Adipose tissue (tissue), 3 donors: ENCODE data around the gene CABCOCO1. TPM values are rescaled to one million over a fixed set of nuclear protein-coding genes. Genes with fewer than 3 reads are reported as not detected.

Experiments
- H3K27ac ChIP-seq: one replicate; pipeline ENCODE4 v1.5.1; 2013; ENCODE audit warnings: low read depth, low read length
- WGBS, 3 donors: extraction: QIAGEN DNeasy Blood & Tissue Kit; methylation state at CpG; one replicate each; pipeline ENCODE4 v1.1.7; 2013; 5-methylcytosine and 5-hydroxymethylcytosine counted together
- polyA plus RNA-seq, 3 donors: library from polyadenylated mRNA; stranded (reverse); fragments of 200-250 nt; gene quantifications; one replicate each; pipeline ENCODE4 v1.2.3, GENCODE V29; 2013
- donor health status: healthy with polysubstance abuse.
- donor health status: Bipolar disorder and iron deficiency.
- donor health status: healthy.

The CABCOCO1 gene
- polyA plus RNA-seq, 3 donors: 0.10 to 0.62 TPM; not detected in 1

- 77 to 87% (median 79%) methylated on average over 5 of the region's 5 CpGs for WGBS, 3 donors
- H3K27ac ChIP-seq: no peak overlapping the region
Measured at GRCh38 chr10:61793760-61794703, 131.3 kb downstream of the CABCOCO1 start.

GRCh38 chr10:61795147-61795546 lies 132.4 kb downstream of the CABCOCO1 start:
- no peak overlapping the region for H3K27ac ChIP-seq
- 90 to 96% (median 94%) methylated on average over 2 of the region's 2 CpGs for WGBS, 3 donors

GRCh38 chr10:61795551-61795950 lies 132.8 kb downstream of the CABCOCO1 start:
- WGBS, 3 donors: 79 to 95% (median 79%) methylated on average over 3 of the region's 3 CpGs
- no peak overlapping the region for H3K27ac ChIP-seq

- H3K27ac ChIP-seq: no peak overlapping the region
- 93 to 98% (median 94%) methylated on average over 1 of the region's 1 CpG for WGBS, 3 donors
Measured at GRCh38 chr10:61796785-61797184, 134.1 kb downstream of the CABCOCO1 start.

GRCh38 chr10:61797304-61798153 lies 134.8 kb downstream of the CABCOCO1 start:
- 84 to 88% (median 85%) methylated on average over 17 of the region's 17 CpGs for WGBS, 3 donors
- H3K27ac ChIP-seq: no peak overlapping the region

- no peak overlapping the region for H3K27ac ChIP-seq
Measured at GRCh38 chr10:61798713-61799112, 136.0 kb downstream of the CABCOCO1 start.

GRCh38 chr10:61801484-61801883 lies 138.8 kb downstream of the CABCOCO1 start:
- no peak overlapping the region for H3K27ac ChIP-seq
- 85 to 91% (median 90%) methylated on average over 5 of the region's 5 CpGs for WGBS, 3 donors

- WGBS, 3 donors: 88 to 90% (median 90%) methylated on average over 3 of the region's 3 CpGs
- no peak overlapping the region for H3K27ac ChIP-seq
Measured at GRCh38 chr10:61803269-61803668, 140.5 kb downstream of the CABCOCO1 start.

GRCh38 chr10:61804414-61804813 lies 141.7 kb downstream of the CABCOCO1 start:
- WGBS, 3 donors: 31 to 49% (median 41%) methylated on average over 1 of the region's 1 CpG
- H3K27ac ChIP-seq: no peak overlapping the region

- 92 to 100% (median 93%) methylated on average over 3 of the region's 3 CpGs for WGBS, 3 donors
- H3K27ac ChIP-seq: no peak overlapping the region
Measured at GRCh38 chr10:61805091-61805490, 142.4 kb downstream of the CABCOCO1 start.

- no peak overlapping the region for H3K27ac ChIP-seq
- 94% methylated on average over 2 of the region's 2 CpGs for WGBS, 3 donors
Measured at GRCh38 chr10:61810263-61810662, 147.5 kb downstream of the CABCOCO1 start.

- 84 to 98% (median 93%) methylated on average over 5 of the region's 5 CpGs for WGBS, 3 donors
- H3K27ac ChIP-seq: no peak overlapping the region
Measured at GRCh38 chr10:61812052-61812721, 149.5 kb downstream of the CABCOCO1 start.

GRCh38 chr10:61812920-61813319 lies 150.2 kb downstream of the CABCOCO1 start:
- 81 to 87% (median 84%) methylated on average over 3 of the region's 3 CpGs for WGBS, 3 donors
- H3K27ac ChIP-seq: no peak overlapping the region

GRCh38 chr10:61814160-61814559 lies 151.4 kb downstream of the CABCOCO1 start:
- WGBS, 3 donors: 92 to 96% (median 95%) methylated on average over 2 of the region's 2 CpGs
- no peak overlapping the region for H3K27ac ChIP-seq

- H3K27ac ChIP-seq: no peak overlapping the region
Measured at GRCh38 chr10:61815496-61815895, 152.8 kb downstream of the CABCOCO1 start.
